H1 (cell line): ENCODE results near the gene FARSB. TPM values are rescaled to one million over a fixed set of nuclear protein-coding genes. Genes with fewer than 3 reads are reported as not detected.

ENCODE experiments used
- CHD1 ChIP-seq: IDR thresholded peaks from 2 replicates; pipeline ENCODE4 v1.6.1; 2012; ENCODE audit warnings: low read depth, low read length, improper control_type of control experiment
- HDAC2 ChIP-seq, 2 experiments: fragments of 300-600 bp in 1 of 2; sonication (generic) in 1 of 2; IDR thresholded peaks; 2 replicates each; pipeline ENCODE4 v1.6.1; 2011 to 2012; ENCODE audit warnings: low read depth in 2 of 2, low read length in 2 of 2, mild to moderate bottlenecking in 2 of 2, moderate library complexity in 2 of 2, borderline replicate concordance in 1 of 2, inconsistent platforms in 1 of 2
- polyA plus RNA-seq, 7 experiments: library from polyadenylated mRNA; depleted of rRNA in 3 of 7; stranded (reverse) in 5 of 7; unstranded in 2 of 7; fragments of >200 nt in 5 of 7; fragments of 200-250 nt in 2 of 7; gene quantifications; 1 replicate in 5 of 7; 2 replicates in 1 of 7; 4 replicates in 1 of 7; pipeline versions ENCODE4 v1.2.1 to v1.2.3, GENCODE V29; 2011 to 2013; ENCODE audit warnings: missing spikeins in 2 of 7, mixed read lengths in 2 of 7
- total RNA-seq: library from RNA; stranded (reverse); fragmentation: NEBNext Ultra II Directional; extraction: Animal tissue kit (Norgen Biotek cat#: 25700); gene quantifications from 2 replicates; pipeline ENCODE4 v1.2.1, GENCODE V29; 2021

Gene FARSB
- total and polyA plus RNA-seq, 2 of the 8 experiments (the other 6 are each of a cell fraction or from before 2014, with no cell fraction given): 21.0 to 37.9 TPM

DNA sequence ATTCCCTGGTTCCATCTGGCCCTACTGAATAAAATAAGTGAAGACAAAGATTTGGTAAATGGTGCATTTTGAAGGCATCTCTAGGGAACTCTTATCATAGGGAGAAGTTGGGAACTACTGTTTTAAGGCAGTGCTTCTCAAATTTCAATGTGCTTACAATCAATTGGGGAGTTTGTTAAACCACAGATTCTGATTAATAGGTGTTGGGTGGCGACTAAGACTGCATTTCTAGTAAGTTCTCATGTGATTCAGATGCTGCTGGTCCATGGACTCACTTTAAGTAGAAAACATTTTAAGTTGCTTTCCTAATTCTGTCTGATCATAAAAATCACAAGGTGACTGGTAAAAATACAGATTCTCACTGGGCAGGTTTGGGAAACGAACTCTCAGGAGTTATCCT is 14.6 kb downstream of the FARSB start (continued):
- no peak for TF ChIP-seq HDAC2 (IDR thresholded peaks at IDR 0.05; ENCODE audit: borderline replicate concordance in 1 of 2, low read depth in 2 of 2, low read length in 2 of 2)
- TF ChIP-seq CHD1: no peak
